22Rv1 (cell line): ENCODE results near the gene UNC13B.

Source experiments
- H3K27ac ChIP-seq: fragments of 450-650 bp; 2 replicates; pipeline ENCODE4 v1.5.1; 2017
- ZFX ChIP-seq: fragments of 450-650 bp; IDR thresholded peaks from 2 replicates; pipeline ENCODE4 v1.6.1; 2017; ENCODE audit warnings: antibody characterized with exemption, borderline replicate concordance
- TF ChIP-seq, protein P1 (sequence below): fragments of 450-650 bp; IDR thresholded peaks from 2 replicates; pipeline ENCODE4 v1.5.1; 2017; ENCODE audit warnings: mild to moderate bottlenecking

The UNC13B gene

DNA sequence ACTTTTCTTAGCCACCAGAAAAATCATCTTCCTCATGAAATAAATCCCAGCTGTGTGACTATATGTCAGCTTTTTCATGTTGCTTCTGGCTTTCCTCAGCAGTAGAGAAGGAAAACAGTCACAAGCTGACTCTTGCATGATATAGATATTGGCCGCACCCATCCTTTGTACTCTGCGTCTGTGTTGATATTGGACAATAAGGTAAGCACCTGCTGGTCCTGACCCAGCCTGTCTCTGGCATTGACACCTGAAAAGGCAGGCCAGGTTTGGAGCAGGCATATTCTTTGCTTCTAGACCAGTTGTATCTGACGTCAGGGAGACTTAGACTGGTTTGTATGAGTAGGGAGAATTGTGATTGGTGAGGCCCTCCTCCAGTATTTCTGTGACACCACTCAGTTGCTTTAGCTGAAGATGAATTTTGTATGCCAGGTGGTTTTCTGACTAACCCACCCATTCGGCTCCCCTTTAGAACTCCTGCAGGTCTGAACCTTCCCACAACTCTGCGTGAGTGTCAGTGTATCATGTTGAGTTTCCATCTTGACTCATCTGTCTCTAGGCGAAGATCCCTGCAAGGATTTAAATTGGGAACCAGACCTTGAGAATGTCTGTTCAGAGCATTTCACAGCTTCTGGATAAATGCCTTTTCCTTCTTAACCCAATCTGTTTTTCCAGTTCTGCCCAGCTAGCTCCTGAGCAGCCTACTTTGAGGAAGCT lies 176.9 kb downstream of the UNC13B start:
- H3K27ac ChIP-seq, result no peak overlapping the region
- no peak for TF ChIP-seq ZFX
- TF ChIP-seq, protein P1, sequence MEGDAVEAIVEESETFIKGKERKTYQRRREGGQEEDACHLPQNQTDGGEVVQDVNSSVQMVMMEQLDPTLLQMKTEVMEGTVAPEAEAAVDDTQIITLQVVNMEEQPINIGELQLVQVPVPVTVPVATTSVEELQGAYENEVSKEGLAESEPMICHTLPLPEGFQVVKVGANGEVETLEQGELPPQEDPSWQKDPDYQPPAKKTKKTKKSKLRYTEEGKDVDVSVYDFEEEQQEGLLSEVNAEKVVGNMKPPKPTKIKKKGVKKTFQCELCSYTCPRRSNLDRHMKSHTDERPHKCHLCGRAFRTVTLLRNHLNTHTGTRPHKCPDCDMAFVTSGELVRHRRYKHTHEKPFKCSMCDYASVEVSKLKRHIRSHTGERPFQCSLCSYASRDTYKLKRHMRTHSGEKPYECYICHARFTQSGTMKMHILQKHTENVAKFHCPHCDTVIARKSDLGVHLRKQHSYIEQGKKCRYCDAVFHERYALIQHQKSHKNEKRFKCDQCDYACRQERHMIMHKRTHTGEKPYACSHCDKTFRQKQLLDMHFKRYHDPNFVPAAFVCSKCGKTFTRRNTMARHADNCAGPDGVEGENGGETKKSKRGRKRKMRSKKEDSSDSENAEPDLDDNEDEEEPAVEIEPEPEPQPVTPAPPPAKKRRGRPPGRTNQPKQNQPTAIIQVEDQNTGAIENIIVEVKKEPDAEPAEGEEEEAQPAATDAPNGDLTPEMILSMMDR, result no peak

DNA sequence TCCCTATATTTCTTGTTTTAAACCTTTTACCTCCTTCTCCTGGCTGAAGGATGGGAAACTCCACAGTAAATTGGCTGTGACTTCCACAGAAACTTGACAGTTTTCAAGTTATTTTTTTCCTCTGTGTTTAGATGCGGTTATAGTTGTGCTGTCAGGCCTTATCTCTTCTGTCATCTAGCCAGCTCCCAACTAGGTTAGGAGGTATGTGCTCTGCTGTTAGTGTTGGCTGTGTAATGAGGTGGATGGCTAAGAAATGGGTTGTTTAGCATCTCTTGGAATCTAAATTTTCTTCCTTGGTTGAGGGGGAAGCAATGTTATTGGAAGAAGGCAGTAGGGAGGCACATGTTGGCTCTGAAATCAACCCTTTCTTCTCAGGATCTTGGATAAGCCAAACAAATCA lies 178.2 kb downstream of the UNC13B start:
- H3K27ac ChIP-seq, result no peak overlapping the region
- TF ChIP-seq ZFX, result no peak
- TF ChIP-seq, protein P1, result no peak

DNA sequence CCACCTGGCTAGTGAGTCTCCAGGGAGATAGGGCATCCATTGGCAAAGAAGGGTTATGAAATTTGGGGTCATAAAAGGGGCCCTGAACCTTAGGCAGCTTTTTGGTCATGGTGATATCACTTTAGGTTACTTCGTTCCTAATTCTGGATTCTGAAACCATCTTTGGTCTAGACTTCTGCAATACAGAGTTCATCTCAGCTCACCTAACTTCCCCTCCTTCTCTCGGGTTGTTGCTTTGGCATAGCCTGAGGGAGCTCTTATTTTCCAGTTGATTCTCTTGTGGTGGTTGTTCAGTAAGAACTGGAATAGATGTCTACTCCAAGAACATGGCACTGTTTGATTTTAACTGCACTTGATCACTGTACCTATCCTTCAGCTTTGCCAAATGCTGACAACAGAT lies 179.2 kb downstream of the UNC13B start:
- TF ChIP-seq, protein P1, result no peak
- TF ChIP-seq ZFX, result no peak
- H3K27ac ChIP-seq, result no peak overlapping the region

DNA sequence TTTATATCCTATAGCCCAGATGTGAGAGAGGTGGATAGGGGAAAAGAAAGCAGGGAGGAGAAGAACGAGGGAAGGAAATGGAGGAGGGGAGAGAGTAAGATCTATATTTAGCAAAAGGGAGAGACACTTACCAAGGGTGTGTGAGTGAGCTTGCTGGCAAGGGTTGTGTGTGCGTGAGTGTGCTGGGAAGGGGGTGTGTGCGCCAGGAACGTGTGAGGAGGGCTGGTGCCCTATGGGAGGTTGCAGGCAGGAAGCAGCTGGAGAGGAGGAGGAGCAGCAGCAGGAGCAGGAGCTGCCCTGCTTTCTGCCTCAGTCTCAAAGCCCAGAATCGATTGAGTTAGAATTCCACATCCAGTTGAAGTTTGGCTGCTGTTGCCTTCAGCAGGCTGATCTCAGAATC lies 179.8 kb downstream of the UNC13B start:
- TF ChIP-seq ZFX, result no peak
- TF ChIP-seq, protein P1, result no peak
- H3K27ac ChIP-seq, result no peak overlapping the region

GRCh38 chr9:35342221-35342958 lies 180.6 kb downstream of the UNC13B start:
- H3K27ac ChIP-seq, result no peak overlapping the region
- TF ChIP-seq ZFX, result no peak
- TF ChIP-seq, protein P1, result no peak

DNA sequence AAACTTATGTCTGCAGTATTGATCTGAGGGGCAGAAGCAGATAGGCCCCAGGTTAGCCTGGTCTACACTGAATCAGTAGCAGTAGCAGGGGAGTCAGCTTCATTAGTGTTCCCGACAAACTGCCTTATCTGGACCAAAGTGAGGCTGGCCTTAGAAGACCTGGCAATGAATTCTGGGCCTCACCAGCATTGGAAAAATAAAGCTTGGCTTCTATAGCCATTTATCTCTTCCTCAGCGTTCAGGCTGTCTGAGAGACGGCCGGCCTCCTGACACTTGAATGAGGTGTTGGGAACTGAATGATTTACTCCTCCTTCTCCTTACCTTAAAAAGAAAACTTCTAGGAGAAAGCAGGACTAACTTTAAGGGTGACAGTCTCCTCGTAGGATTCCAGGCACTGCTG lies 186.3 kb downstream of the UNC13B start:
- H3K27ac ChIP-seq, result no peak overlapping the region
- TF ChIP-seq ZFX, result no peak
- TF ChIP-seq, protein P1, result no peak

- no peak overlapping the region for H3K27ac ChIP-seq
- TF ChIP-seq, protein P1, result no peak
Measured at GRCh38 chr9:35349287-35349990, 187.6 kb downstream of the UNC13B start.
